SKM-1 treated with dmso at 0.1 percent for 144 hours (cell line): ENCODE results near the gene ZNF438.
"Not testable (repeated sequence)": the region's sequence is repeated elsewhere in the genome, so short reads cannot be mapped to it uniquely, and the experiment has no call there.

Experiments
- DNase-seq: peaks from one replicate; lab custom pipeline; 2025; ENCODE audit not compliant: unreplicated experiment; lab: John Stamatoyannopoulos, UW

Gene ZNF438

DNA sequence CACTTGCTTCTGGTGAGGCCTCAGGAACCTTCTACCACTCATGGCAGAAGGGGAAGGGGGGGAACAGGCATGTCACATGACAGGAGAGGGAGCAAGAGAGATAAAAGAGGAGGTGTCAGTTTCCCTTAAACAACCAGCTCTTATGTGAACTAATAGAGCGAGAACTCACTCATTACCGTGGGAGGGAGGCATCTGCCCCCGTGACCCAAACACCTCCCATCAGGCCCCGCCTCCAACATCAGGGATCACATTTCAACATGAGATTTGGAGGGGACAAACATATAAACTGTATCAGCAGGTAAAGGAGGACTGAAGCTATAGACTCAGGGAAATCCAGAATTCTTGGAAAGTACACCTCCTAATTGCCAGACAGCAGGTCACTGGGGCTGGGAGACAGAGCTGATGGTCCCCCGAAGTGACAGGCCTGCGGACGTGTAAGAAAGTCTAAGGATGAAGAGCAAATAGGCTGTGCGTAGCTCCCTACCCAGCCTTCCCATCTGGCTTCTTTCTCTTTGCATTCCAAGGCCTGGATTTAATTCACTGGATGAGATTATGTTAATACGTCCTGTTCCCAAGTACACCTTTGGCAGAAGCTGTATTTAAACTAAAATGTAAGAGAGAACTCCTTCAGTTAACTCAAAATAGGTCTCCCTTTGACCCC is 215.4 kb downstream of the ZNF438 start:
- no peak for DNase-seq

DNA sequence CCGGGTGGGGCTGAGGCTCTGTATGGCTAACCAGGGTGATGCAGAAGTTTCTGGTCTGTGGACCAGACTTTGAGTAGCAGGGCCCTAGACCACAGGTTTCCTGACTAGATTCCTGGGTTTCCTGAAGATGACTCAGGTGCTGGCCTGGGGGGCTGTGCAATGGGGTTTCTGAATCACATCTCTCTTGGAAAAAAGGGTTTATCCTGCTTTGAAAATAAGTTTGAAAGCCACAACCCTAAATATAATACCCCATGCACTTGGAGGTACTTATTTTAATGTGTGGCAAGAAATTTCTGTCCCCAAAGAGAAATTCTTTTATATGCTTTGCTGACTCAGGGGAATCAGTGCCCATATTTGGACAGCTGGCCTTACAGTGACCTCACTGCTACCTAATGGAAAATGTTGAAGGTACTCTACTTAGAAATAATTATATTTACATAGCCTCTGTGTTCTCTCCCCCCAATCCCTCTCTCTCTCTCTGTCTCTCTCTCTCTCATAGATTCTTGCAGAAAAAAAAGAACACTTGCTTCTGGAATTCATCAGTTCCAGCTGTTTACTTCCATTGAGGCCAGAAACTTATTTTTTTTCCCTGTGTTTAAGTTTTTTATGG is 217.7 kb downstream of the ZNF438 start:
- no peak for DNase-seq

DNA sequence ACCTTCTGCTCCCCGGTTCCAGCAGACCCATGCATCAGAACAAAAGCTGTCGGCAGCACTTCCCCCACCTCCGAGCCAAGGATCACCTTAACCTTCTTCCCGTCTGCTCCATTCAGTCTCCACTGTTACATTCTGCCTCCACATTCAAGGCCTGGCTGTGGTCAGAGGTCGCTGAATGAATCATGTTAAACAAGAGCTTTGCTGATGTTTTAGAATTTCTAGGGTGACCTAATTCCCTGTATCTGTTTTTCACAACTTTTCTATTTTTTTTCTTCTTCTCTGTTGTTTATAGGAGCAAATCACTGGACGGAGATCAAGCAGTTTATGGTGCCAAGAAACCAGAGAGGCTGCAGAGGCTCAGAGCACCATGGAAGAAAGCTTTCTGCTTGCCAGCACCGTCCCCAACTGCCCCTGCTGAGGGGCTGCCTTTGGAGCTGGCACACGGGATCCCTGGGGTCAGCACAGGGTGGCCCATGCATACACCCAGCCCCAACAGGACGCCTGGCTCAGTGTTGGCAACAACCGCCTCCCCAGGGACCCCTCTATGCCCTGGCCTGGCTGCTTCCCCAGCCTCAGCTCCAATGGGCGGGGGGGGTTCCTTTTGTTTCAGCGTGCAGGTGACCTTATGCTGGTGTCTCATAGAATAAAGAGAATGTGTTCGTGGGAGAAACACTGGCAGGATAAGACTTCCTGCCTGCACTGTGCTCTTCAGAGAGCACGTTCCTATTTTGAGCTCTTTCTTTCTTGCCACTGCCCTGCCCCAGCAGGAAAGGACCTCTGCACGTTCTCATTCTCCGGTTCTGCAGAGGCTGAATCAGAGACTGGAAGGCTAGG is 219.4 kb downstream of the ZNF438 start:
- no peak for DNase-seq

DNA sequence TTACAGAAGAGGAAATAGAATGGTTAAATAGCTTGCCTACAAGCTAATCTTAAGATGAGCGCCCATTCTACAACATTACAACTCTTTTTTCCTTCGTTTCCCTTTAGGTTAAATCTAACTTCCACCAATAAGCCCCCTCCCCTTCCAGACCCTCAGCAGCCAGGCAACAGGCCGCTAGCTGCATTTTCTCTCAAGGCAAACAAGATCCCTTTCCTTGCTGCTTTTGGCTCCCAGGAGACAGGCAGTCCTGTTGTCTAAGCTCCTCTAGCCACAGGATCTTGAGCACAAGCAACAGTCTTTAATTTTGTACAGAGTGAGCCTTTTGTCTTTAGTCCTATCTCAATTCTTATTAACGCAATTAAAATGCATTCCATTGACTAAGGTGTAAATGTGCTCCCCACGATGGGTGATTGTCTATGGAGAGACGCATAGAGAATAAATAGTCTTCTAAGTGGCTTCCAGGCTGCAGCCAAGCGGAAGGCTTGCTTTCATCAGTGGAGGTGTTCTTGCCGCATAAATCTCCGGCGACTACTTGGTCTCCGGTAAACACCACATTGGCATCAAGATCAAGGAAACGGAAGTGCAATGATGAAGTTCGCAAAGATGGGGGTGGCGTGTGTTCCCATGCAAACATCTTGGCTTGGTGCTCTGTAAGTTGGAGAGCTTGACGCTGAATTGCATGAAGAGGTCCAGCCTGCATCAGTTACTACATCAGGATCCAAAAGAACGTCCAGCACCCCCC is 220.2 kb downstream of the ZNF438 start:
- no peak for DNase-seq

DNA sequence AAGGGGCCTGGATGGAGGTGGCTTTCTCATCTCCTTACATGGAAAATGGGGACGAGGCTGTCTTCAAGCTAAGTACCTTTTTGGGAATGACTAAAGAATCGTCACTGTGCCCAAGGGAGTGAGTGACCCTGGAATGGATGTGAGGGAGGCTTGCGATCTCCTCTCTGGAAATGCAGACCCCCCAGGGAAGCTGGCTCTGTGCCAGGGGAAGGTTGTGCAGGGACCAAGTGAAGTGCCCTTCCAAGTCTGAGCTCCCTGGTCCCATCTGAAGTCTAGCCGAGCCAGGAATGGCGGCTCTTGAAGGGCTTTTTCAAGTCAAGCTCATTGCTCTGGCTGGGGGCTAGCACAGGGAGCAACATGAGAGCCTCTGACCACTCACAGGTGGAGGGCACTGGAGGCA is 221.2 kb downstream of the ZNF438 start:
- DNase-seq: no peak

DNA sequence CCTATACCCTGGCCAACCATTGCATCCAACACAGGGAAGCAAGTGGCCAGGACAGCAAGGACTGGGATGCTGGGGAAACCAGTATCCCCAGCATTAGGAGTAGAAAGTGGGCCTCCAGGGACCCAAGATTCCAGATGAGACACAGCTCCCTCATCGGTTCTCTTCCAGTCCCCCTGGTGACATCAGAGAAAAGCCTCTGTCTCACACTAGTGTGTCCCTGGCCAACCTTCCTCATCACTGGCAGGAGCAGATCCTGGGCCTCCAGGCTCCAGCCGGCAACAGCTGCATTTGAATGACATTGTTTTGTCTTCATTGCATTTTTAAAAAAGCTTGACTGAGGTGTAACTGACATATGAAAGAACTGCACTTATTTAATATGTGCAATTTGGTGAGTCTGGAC is 224.8 kb downstream of the ZNF438 start:
- DNase-seq: no peak

DNA sequence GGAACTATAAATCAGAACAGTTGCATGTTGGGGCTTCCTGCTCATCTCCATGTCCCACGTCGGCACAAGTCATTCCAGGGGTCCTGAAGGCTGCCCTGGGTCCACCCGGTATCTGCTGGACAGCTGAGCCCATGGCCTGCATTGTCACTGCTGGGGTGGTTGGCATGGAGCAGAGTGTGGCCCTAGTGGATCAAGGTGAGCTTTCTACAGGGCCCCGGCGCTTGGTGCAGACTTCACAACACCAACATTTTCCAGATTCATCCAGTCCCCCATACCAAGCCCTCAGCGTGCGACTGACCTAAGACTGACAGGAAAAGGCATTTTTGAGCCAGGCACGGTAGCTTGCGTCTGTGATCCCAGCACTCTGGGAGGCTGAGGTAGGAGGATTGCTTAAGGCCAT is 226.6 kb downstream of the ZNF438 start:
- DNase-seq: no peak

DNA sequence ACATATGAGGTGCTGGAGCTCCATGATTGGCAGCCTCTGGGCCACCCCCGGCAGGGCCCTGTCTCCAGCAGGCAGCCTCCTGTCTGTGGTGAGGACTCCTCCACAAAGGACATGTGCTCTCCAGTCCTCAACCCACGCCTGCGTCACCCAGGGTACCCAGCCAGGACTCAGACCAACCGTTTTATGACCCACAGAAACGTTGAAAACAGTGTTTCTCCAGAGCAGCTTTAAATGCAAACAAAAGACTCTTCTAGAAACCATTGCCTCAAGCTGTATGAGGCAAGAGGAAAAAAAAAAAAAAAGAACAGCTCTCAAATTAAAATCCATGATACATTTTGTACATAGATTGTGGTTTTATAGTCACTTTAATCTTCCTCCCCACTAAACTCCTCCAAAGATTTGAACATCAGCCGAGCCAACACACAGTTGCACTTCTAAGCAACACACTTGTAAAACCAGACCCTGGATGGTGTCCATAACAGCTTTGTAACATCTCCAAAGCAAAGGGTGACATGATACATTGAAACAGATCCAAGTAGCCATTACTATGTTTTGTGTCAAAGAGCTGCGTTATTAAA is 227.1 kb downstream of the ZNF438 start:
- DNase-seq: no peak

DNA sequence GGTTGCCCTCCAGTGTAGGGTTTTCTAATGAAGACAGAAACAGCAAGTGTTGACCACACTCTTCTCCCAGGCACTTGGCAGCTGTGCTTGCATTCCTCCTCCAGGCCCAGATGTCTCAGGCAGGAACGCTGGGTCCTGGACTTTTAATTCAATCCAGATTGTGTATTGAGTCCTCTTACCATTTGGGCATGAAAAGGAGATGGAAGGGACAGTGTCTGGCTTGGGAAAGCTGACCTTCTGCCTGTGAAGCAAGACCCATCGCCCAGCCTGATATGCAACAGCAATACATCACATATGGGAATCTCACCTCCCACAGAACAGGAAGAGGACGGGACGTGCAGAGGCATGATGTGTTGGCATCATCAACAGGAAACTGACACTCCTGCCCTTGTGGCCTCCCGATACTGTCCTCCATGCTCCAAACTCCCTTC is 227.8 kb downstream of the ZNF438 start:
- no peak for DNase-seq

DNA sequence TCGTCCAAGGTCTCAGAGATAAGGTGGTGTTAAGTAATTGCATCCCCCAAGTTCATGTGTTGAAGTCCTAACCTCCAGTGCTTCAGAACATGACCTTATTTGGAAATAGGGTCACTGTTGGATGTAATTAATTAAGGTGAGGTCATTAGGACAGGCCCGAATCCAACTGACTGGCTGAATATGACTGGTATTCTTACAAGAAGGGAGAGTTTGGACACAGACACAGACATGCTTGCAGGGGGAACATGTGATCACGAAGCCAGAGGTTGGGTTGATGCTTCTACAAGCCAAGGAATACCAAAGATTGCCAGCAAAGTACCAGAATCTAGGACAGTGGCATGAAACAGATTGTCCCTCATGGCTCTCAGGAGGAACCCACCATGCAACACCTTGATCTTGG is 228.6 kb downstream of the ZNF438 start:
- no peak for DNase-seq

DNA sequence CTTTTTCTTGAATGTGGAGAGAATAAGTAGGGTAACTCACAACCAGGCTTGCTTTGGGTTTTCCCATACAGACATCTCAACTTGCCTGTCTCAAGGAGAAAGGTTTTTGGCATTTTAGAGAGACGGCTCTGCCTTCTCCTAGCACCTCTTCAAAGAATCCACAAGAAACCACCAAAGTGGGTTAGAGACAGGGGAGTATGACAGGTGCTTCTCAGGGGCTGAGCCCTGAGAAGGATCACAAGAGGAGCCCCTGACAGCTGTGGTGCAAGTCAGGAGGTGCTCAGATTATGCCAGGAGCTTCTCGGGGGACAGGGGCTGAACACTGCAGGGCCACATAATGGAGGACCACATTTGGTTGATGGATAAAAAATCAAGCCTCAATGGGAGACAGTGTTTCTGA is 231.3 kb downstream of the ZNF438 start:
- no peak for DNase-seq

DNA sequence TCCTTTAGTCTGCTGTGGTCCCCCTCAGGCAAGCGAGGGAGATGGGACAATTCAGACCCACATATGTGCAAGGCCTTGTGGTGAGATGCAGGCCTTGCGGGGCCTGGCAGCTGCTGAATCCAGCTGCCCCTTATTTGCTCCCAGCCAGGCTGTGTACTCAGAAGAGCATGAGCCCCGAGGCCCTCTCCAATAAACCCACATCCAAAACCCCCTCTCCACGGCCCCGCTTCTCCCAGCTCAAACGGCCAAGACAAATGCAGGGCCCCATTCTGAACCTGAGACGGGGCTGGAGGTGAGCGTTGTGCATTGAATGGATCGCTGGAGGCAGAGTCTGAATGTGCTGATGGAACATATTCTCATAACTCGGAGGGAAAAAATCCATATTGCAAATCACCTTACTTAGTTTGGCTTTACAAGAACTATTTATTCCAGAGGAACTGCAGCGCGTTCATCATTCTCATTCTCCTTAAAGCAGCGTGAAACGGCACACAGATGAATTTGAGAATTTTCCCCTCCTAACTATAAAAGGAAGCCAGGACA is 232.9 kb downstream of the ZNF438 start:
- DNase-seq: no peak

DNA sequence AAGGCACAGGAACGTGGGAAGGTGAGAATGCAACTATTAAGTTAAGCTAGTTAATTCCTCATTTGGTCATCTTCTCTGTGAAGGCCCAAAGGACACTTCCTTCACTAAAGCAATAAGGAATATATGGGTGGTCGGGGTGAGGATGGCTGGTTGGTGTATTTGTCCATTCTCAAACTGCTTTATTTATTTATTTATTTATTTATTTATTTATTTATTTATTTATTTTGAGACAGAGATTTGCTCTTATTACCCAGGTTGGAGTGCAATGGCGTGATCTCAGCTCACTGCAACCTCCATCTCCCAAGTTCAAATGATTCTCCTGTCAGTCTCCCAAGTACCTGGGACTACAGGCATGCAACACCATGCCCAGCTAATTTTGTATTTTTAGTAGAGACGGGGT is 236.6 kb downstream of the ZNF438 start:
- not testable (repeated sequence) for DNase-seq
